HFFc6 (cell line): Measurements from ENCODE around the gene MAP3K7. TPM values are rescaled to one million over a fixed set of nuclear protein-coding genes. Genes with fewer than 3 reads are reported as not detected.
A peak's percentile ranks its signal among the peaks of the same experiment; 100 is the strongest.

ENCODE experiments used
- DNase-seq: peaks from one replicate; pipeline ENCODE4 v3.0.0-alpha.2; 2018
- H3K27ac Mint-ChIP-seq: 2 replicates; pipeline ENCODE4 v1.8.0; 2020; ENCODE audit warnings: mild to moderate bottlenecking, mixed read lengths
- H3K27me3 Mint-ChIP-seq: 2 replicates; pipeline ENCODE4 v1.8.0; 2021; ENCODE audit warnings: mild to moderate bottlenecking, moderate library complexity, mixed read lengths; ENCODE audit not compliant: insufficient read depth
- H3K36me3 Mint-ChIP-seq: 2 replicates; pipeline ENCODE4 v1.8.0; 2021; ENCODE audit warnings: low read depth, mixed read lengths
- H3K4me1 Mint-ChIP-seq: 2 replicates; pipeline ENCODE4 v1.8.0; 2020; ENCODE audit warnings: low read depth, mixed read lengths
- H3K4me3 Mint-ChIP-seq: 2 replicates; pipeline ENCODE4 v1.8.0; 2020; ENCODE audit warnings: mild to moderate bottlenecking, moderate library complexity, mixed read lengths
- H3K9me3 Mint-ChIP-seq: 2 replicates; pipeline ENCODE4 v1.8.0; 2020; ENCODE audit warnings: mild to moderate bottlenecking, mixed read lengths
- total RNA-seq, 6 experiments: library from RNA; stranded (reverse); fragmentation: NEBNext Ultra II Directional; extraction: Animal tissue kit (Norgen Biotek cat#: 25700); gene quantifications; 2 replicates in 1 of 6; 3 replicates in 5 of 6; pipeline ENCODE4 v1.2.3, GENCODE V29; 2021
- TF ChIP-seq, protein P1 (sequence below): fragments of 200-600 bp; sonication (generic); IDR thresholded peaks from 2 replicates; pipeline ENCODE4 v1.5.0; 2021; ENCODE audit warnings: antibody characterized with exemption, mild to moderate bottlenecking

Gene MAP3K7
- total RNA-seq, 6 experiments from 2014 or later, result 27.9 to 35.4 (median 32.1) TPM

DNA sequence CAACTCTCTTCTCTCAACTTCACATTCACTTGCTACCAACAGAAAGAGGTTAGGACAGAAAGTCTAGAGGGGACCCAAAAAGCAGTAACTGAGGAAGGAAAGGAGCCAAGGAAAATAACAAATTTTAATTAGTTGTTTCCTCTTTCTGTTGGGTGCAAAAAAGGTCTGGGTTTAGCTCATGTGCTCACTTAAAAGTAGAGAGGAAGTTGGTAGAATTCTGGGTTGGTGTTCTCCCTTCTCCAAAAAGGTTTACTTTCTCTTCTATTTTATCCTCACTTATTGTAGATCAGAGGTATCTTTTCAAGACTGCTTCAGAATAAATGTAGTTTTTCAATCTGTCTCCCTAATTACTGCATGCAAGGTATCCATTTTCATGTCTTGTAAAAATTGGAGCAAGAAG is 42.8 kb downstream of the MAP3K7 start:
- DNase-seq, result no peak
- Mint-ChIP-seq H3K4me1 (peaks cover 12% of the 10 kb centered on the region), H3K4me3 (no peak overlapping the region), H3K27ac (no peak overlapping the region), H3K9me3 (no peaks in the 10 kb centered on the region), H3K36me3 (peaks cover 40% of the 10 kb centered on the region), H3K27me3 (no peaks in the 10 kb centered on the region)
- TF ChIP-seq, protein P1, sequence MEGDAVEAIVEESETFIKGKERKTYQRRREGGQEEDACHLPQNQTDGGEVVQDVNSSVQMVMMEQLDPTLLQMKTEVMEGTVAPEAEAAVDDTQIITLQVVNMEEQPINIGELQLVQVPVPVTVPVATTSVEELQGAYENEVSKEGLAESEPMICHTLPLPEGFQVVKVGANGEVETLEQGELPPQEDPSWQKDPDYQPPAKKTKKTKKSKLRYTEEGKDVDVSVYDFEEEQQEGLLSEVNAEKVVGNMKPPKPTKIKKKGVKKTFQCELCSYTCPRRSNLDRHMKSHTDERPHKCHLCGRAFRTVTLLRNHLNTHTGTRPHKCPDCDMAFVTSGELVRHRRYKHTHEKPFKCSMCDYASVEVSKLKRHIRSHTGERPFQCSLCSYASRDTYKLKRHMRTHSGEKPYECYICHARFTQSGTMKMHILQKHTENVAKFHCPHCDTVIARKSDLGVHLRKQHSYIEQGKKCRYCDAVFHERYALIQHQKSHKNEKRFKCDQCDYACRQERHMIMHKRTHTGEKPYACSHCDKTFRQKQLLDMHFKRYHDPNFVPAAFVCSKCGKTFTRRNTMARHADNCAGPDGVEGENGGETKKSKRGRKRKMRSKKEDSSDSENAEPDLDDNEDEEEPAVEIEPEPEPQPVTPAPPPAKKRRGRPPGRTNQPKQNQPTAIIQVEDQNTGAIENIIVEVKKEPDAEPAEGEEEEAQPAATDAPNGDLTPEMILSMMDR, result no peak

DNA sequence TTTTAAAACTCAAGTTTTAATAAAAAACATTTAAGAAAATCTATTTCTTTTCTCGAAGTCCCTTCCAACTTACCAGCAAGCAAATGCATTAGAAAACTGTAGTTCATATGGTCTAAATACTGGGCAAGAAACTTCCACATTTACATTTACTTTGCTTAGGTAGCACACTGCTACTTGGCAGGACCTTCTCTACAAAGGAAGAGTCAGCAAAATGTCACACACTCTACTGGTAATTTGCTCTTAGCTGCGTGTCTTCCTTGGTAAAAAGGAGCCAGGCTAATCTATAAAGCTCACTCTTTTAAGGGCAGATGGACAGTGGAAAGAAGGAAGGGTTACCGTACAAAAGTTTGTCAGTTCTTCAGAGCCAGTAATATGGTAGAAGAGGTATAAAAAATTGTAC is 45.7 kb downstream of the MAP3K7 start:
- no peaks in the 10 kb centered on the region for H3K9me3 Mint-ChIP-seq
- no peak for DNase-seq
- no peaks in the 10 kb centered on the region for H3K27me3 Mint-ChIP-seq
- H3K4me1 Mint-ChIP-seq, result peaks cover 24% of the 10 kb centered on the region
- H3K4me3 Mint-ChIP-seq, result no peak overlapping the region
- TF ChIP-seq, protein P1, result no peak
- no peak overlapping the region for H3K27ac Mint-ChIP-seq
- peaks cover 28% of the 10 kb centered on the region for H3K36me3 Mint-ChIP-seq

DNA sequence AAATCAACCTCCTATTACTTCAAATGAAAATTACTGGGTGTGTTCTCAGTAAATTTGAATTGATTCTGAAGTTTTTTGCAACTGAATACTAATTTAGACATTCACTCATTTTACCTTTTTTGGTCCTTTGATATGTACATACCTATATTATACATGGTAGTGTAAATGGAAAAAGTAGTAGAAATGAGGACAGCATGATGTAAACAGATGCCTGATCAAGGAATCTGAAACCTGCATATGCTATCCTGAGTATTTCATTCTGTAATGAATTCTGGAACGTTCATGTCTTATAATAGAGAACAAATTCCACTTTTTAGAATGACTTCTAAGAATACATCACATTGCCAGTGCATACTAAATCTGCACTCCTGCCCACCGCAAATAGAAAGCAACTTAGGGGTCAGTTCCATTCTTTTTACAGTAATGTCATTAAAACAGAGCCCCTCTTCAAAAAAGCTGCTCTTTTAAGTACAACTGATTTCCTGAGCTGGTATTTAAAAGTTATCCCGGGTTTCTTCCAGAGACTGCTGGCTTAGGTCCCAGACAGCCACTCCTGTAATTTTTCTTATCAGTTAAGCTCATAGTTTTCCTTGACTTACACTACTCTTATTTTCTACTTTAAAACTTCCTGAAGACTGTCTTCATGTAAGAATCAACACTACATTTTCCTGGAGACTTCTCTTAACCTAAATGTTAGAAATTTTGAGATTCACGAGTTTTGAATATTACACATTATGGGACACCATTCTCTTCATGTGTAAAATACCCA is 48.4 kb downstream of the MAP3K7 start:
- Mint-ChIP-seq H3K27me3 (no peaks in the 10 kb centered on the region), H3K4me3 (no peak overlapping the region), H3K9me3 (no peaks in the 10 kb centered on the region), H3K27ac (peak overlapping the region; percentile 43; the same call in 1 of the 2 replicates), H3K36me3 (peaks cover 17% of the 10 kb centered on the region; the same call in 1 of the 2 replicates), H3K4me1 (peaks cover 24% of the 10 kb centered on the region)
- TF ChIP-seq, protein P1, result no peak
- no peak for DNase-seq

DNA sequence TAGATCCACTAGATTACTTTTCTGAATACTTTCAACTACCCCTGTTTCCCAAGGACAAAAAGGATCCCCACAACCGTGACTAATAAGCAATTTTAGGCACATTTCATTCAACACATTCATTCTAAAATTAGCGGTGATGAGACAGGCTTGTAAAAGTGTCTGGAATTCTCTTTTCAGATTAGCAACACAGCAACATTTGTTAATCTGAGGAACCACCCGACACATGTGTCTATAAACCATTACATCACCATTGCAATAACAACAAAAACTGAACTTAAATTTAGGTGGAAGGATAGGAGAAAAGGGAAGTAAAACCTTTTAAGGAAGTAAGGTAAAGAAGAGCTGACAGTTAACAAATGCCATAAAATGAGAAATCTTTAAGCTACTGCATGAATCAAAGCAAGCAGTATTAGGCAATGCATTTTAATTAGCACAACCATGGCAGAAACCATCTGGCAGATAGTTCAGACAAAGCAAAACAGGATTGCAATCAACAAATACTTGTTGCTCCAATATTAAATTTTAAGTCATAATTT is 49.1 kb downstream of the MAP3K7 start:
- peak; percentile 11 for DNase-seq
- peaks cover 24% of the 10 kb centered on the region for H3K4me1 Mint-ChIP-seq
- H3K9me3 Mint-ChIP-seq, result no peaks in the 10 kb centered on the region
- no peaks in the 10 kb centered on the region for H3K27me3 Mint-ChIP-seq
- H3K27ac Mint-ChIP-seq, result peak overlapping the region; percentile 19; the same call in 1 of the 2 replicates
- peaks cover 11% of the 10 kb centered on the region; the same call in 1 of the 2 replicates for H3K36me3 Mint-ChIP-seq
- H3K4me3 Mint-ChIP-seq, result no peak overlapping the region; the same call in 1 of the 2 replicates
- TF ChIP-seq, protein P1, result no peak

DNA sequence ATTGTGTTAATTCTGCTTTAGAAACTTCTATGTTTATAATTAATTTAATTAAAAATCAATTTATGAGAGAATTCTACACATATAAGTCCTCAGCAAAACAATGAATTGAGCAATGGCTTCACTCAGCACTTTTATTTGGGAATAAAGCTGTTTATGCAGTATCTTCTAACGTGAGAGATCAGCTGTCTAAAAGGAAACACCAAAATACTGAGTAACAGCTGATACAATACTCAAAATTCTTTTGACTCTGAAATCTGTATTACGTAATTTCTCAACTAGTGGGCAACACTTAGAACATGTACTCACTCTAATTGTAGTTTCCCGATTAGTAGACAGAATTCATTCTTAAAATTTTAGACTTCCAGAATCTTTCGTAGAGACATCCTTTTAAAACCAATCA is 49.8 kb downstream of the MAP3K7 start:
- H3K4me3 Mint-ChIP-seq, result no peak overlapping the region
- peaks cover 24% of the 10 kb centered on the region for H3K4me1 Mint-ChIP-seq
- H3K36me3 Mint-ChIP-seq, result peaks cover 6% of the 10 kb centered on the region; the same call in 1 of the 2 replicates
- peak; percentile 23 for DNase-seq
- H3K27ac Mint-ChIP-seq, result no peak overlapping the region; the same call in 1 of the 2 replicates
- no peaks in the 10 kb centered on the region for H3K9me3 Mint-ChIP-seq
- TF ChIP-seq, protein P1, result no peak
- H3K27me3 Mint-ChIP-seq, result no peaks in the 10 kb centered on the region
